ENCODE data around the gene TYMP. TPM values are rescaled to one million over a fixed set of nuclear protein-coding genes. Genes with fewer than 3 reads are reported as not detected.
A peak's percentile ranks its signal among the peaks of the same experiment; 100 is the strongest.

The TYMP gene
- total RNA-seq, 2 donors from 2014 or later = 29.8 to 65.3 TPM

GRCh38 chr22:50525858-50526107 is 4.0 kb downstream of the TYMP start:
- Histone ChIP-seq H3K4me1 (peaks cover 47% of the 10 kb centered on the region), H3K9me3 (no peaks in the 10 kb centered on the region), H3K27ac (peak overlapping the region; percentile 89 to 97 (median 92)), H3K4me3 (peak overlapping the region; percentile 38 to 59), H3K27me3 (peaks cover 0 to 11% of the 10 kb centered on the region in 2 donors), H3K36me3 (replicated peaks in 1 of 2; ENCODE audit: insufficient read depth in 1 of 2, low read depth in 2 of 2) (peaks cover 0 to 7% of the 10 kb centered on the region in 2 donors)
- intact Hi-C loops (cut with DNase I) = no loop called here
- TF ChIP-seq CTCF (IDR thresholded peaks at IDR 0.05) = no peak
- no peak for TF ChIP-seq POLR2A (IDR thresholded peaks at IDR 0.05)
- ATAC-seq = no peak
- no peak for DNase-seq
- 0% methylated on average over 7 to 33 of the region's 33 CpGs for WGBS, 2 donors

- Histone ChIP-seq H3K4me1 (peaks cover 42% of the 10 kb centered on the region), H3K36me3 (replicated peaks in 1 of 2; ENCODE audit: insufficient read depth in 1 of 2, low read depth in 2 of 2) (peaks cover 0 to 7% of the 10 kb centered on the region in 2 donors), H3K27ac (peak within 1 kb of the TSS; percentile 89 to 97 (median 92)), H3K4me3 (peak within 1 kb of the TSS; percentile 38 to 59), H3K27me3 (peaks cover 0 to 6% of the 10 kb centered on the region in 2 donors), H3K9me3 (no peaks in the 10 kb centered on the region)
- ATAC-seq = peak; percentile 83
- DNase-seq = peak; percentile 97 to 98 (median 98)
- WGBS, 2 donors = 0% methylated on average over 67 of the region's 84 CpGs; no CpG with 5 or more reads in 1 of the 2 donors
- intact Hi-C loops (cut with DNase I) = no loop called here
- TF ChIP-seq CTCF (IDR thresholded peaks at IDR 0.05) (peak in 6 of 7 experiments; percentile 21 to 69 (median 48)), POLR2A (IDR thresholded peaks at IDR 0.05) (peak; percentile 66 to 78 (median 70))
These were observed 4.5 kb downstream of the TYMP start, which contains the start of gene SCO2 for GRCh38 chr22:50525104-50525857. SCO2 (minus strand) TSS chr22:50525598; CDS start chr22:50524411, 1,187 bp downstream.

- peak overlapping the region; percentile 89 to 97 (median 92) for H3K27ac ChIP-seq
- WGBS, 2 donors = 5 to 11% methylated on average over 13 to 19 of the region's 19 CpGs
- H3K4me3 ChIP-seq = peak overlapping the region in 1 of 2 donors; percentile 59
- H3K9me3 ChIP-seq = no peaks in the 10 kb centered on the region
- intact Hi-C loops (cut with DNase I) = no loop called here
- TF ChIP-seq CTCF (IDR thresholded peaks at IDR 0.05) (no peak), POLR2A (IDR thresholded peaks at IDR 0.05) (no peak)
- H3K4me1 ChIP-seq = peaks cover 36% of the 10 kb centered on the region
- ATAC-seq (no peak), DNase-seq (no peak)
- peaks cover 0 to under 1% of the 10 kb centered on the region in 2 donors for H3K27me3 ChIP-seq
- peaks cover 0 to 7% of the 10 kb centered on the region in 2 donors for H3K36me3 ChIP-seq (replicated peaks in 1 of 2; ENCODE audit: insufficient read depth in 1 of 2, low read depth in 2 of 2)
These were observed 5.1 kb downstream of the TYMP start for GRCh38 chr22:50524676-50525103.

- DNase-seq (no peak), ATAC-seq (no peak)
- intact Hi-C loops (cut with DNase I) = no loop called here
- H3K9me3 ChIP-seq = no peaks in the 10 kb centered on the region
- H3K27ac ChIP-seq = peak overlapping the region in 1 of 4 donors; percentile 92
- peaks cover 33% of the 10 kb centered on the region for H3K4me1 ChIP-seq
- 75 to 80% methylated on average over 7 to 21 of the region's 25 CpGs for WGBS, 2 donors
- TF ChIP-seq CTCF (IDR thresholded peaks at IDR 0.05) = no peak
- TF ChIP-seq POLR2A (IDR thresholded peaks at IDR 0.05) = no peak
- no peak overlapping the region for H3K4me3 ChIP-seq
- peaks cover 0 to 10% of the 10 kb centered on the region in 2 donors for H3K36me3 ChIP-seq (replicated peaks in 1 of 2; ENCODE audit: insufficient read depth in 1 of 2, low read depth in 2 of 2)
- no peaks in the 10 kb centered on the region for H3K27me3 ChIP-seq
These were observed 5.8 kb downstream of the TYMP start for GRCh38 chr22:50523806-50524675.
